Suprapubic skin (tissue), 4 donors: Measurements from ENCODE around the gene KCNMB2. TPM values are rescaled to one million over a fixed set of nuclear protein-coding genes. Genes with fewer than 3 reads are reported as not detected.

Source experiments
- DNase-seq, 2 donors: peaks; one replicate each; pipeline ENCODE4 v3.0.0-alpha.2; 2019; ENCODE audit warnings: low spot score in 2 of 2
- H3K27ac ChIP-seq: fragments of 200-600 bp; sonication (generic); one replicate; pipeline ENCODE4 v1.5.1; 2019
- H3K27me3 ChIP-seq: fragments of 200-600 bp; sonication (generic); one replicate; pipeline ENCODE4 v1.5.1; 2019
- H3K36me3 ChIP-seq: fragments of 200-600 bp; sonication (generic); one replicate; pipeline ENCODE4 v1.5.1; 2019
- H3K4me1 ChIP-seq: fragments of 200-600 bp; sonication (generic); one replicate; pipeline ENCODE4 v1.5.1; 2019
- H3K4me3 ChIP-seq: fragments of 200-600 bp; sonication (generic); one replicate; pipeline ENCODE4 v1.5.1; 2019; ENCODE audit warnings: mild to moderate bottlenecking
- H3K9me3 ChIP-seq: fragments of 200-600 bp; sonication (generic); one replicate; pipeline ENCODE4 v1.5.1; 2019
- EP300 ChIP-seq: sonication (generic); formaldehyde crosslinking; IDR thresholded peaks from one replicate; pipeline ENCODE4 v1.6.1; 2017; ENCODE audit warnings: antibody characterized with exemption
- POLR2A ChIP-seq, 2 donors: fragments of 450-650 bp; IDR thresholded peaks; one replicate each; pipeline ENCODE4 v1.6.1; 2017; ENCODE audit warnings: antibody characterized with exemption in 2 of 2, mild to moderate bottlenecking in 2 of 2, moderate library complexity in 2 of 2
- POLR2AphosphoS5 ChIP-seq, 3 donors: sonication (generic); formaldehyde crosslinking; IDR thresholded peaks; one replicate each; pipeline ENCODE4 v1.6.1; 2017; ENCODE audit warnings: antibody characterized with exemption in 3 of 3
- WGBS: methylation state at CpG from one replicate; pipeline ENCODE4 v1.1.5; 2018; 5-methylcytosine and 5-hydroxymethylcytosine counted together
- total RNA-seq, 4 donors: library from RNA; depleted of rRNA; stranded (reverse); fragments of >200 nt; gene quantifications; one replicate each; pipeline ENCODE4 v1.1.0, GENCODE V29; 2016
- TF ChIP-seq, protein P1 (sequence below), 2 donors: fragments of 200-600 bp in 1 of 2; fragments of 450-650 bp in 1 of 2; sonication (generic) in 1 of 2; IDR thresholded peaks; one replicate each; pipeline ENCODE4 v1.5.1; 2016 to 2019; ENCODE audit warnings: antibody characterized with exemption in 2 of 2, mild to moderate bottlenecking in 1 of 2, moderate library complexity in 1 of 2

The KCNMB2 gene
- under 1 TPM in 1 of 4 donors, not detected in 3; 0.42 TPM for total RNA-seq

DNA sequence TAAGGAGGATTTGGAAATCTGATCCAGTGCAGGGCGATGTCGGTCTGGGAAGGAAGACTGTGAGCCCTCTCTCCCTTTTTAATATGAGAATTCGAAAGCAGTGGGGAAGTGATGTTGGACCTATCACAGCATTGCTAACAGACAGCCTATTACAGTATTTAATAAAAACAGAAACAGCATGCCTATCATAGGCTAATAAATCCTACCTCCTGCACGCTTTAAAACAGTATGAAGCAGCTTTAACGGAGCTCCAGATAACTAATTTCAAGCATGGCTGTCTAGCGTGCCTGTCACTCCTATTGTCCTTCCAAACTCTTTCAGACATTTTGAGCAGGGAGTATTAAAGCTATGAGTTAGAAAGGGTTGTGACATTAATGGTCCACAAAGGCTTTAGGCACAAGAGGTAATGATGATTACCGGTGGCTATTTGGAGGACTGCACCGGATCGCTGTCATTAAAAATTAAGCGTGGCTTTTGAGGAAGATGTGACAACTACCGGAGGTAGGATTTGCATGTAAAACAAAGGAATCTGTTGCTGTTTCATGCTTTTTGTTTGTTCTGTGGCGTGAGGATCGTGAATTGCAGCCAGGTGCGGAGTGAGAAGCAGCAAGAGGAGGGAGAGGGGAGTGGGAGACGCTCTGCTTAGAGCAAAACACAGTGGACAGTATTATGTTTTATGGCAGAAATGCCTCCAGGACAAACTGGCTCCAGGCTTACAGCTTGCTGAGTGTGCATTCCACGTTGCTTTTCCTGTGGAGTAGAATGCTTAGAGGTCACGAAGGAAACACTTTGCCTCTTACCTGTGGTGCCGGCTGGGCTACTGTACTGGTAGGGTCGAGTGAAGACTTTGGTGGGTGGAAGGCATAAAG lies at the start of gene KCNMB2:
TSS of gene KCNMB2 (plus strand) at position 226 of the 869 bp plus-strand sequence.
- Histone ChIP-seq H3K4me3 (peak within 1 kb of the TSS; percentile 45), H3K9me3 (no peaks in the 10 kb centered on the region), H3K36me3 (no peaks in the 10 kb centered on the region), H3K4me1 (peaks cover 14% of the 10 kb centered on the region), H3K27ac (no peak within 1 kb of the TSS), H3K27me3 (peaks cover 7% of the 10 kb centered on the region)
- WGBS: 8% methylated on average over 19 of the region's 19 CpGs
- no peak for DNase-seq
- no peak for TF ChIP-seq POLR2AphosphoS5 (IDR thresholded peaks at IDR 0.05)
- no peak for TF ChIP-seq POLR2A (IDR thresholded peaks at IDR 0.05)
- no peak for TF ChIP-seq EP300
- TF ChIP-seq, protein P1, sequence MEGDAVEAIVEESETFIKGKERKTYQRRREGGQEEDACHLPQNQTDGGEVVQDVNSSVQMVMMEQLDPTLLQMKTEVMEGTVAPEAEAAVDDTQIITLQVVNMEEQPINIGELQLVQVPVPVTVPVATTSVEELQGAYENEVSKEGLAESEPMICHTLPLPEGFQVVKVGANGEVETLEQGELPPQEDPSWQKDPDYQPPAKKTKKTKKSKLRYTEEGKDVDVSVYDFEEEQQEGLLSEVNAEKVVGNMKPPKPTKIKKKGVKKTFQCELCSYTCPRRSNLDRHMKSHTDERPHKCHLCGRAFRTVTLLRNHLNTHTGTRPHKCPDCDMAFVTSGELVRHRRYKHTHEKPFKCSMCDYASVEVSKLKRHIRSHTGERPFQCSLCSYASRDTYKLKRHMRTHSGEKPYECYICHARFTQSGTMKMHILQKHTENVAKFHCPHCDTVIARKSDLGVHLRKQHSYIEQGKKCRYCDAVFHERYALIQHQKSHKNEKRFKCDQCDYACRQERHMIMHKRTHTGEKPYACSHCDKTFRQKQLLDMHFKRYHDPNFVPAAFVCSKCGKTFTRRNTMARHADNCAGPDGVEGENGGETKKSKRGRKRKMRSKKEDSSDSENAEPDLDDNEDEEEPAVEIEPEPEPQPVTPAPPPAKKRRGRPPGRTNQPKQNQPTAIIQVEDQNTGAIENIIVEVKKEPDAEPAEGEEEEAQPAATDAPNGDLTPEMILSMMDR (IDR thresholded peaks at IDR 0.05): no peak

DNA sequence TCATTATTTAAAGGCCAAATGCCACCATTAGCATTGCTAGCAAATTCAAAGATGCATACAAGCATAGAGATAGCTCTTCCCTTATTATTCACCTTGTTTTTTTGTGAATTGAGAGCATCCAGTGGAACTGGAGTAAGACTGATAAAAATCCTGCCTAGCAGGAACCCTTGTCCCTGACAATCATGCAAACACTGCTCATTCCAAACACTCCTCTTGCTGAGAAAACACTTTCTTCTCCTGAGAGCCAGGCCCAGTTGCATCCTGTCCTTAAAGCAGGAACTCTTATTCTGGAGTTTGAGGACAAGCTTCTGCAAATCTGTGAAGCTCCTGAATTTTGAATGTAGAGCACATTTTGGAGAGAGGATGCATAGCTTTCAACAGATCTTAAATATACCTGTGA lies 49.3 kb upstream of the KCNMB2 start:
- H3K9me3 ChIP-seq: no peaks in the 10 kb centered on the region
- TF ChIP-seq, protein P1 (IDR thresholded peaks at IDR 0.05): no peak
- H3K36me3 ChIP-seq: no peaks in the 10 kb centered on the region
- DNase-seq: no peak
- H3K27me3 ChIP-seq: no peaks in the 10 kb centered on the region
- H3K4me1 ChIP-seq: no peaks in the 10 kb centered on the region
- H3K4me3 ChIP-seq: no peak overlapping the region
- no peak overlapping the region for H3K27ac ChIP-seq

DNA sequence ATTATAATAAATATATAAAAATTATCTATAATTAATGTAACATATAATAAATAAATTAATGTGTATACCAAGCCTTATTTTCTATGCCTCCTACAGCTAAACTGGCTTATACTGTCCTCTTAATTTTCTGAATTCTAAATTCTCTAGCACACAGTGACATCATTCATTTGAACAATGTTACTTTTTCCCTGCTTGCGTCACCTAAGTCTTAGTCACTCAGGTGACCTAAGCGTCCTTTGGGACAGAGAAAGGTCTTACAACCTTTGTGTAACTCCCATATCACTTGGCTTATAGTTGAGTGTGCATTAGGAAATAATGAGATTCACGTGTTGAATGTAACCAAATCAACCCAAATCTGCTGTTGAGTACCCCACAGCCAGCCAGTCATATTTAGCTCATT lies 48.5 kb upstream of the KCNMB2 start:
- DNase-seq: no peak
- Histone ChIP-seq H3K36me3 (no peaks in the 10 kb centered on the region), H3K4me3 (no peak overlapping the region), H3K4me1 (no peaks in the 10 kb centered on the region), H3K27ac (no peak overlapping the region), H3K9me3 (no peaks in the 10 kb centered on the region), H3K27me3 (no peaks in the 10 kb centered on the region)
- TF ChIP-seq, protein P1 (IDR thresholded peaks at IDR 0.05): no peak
- TF ChIP-seq EP300 (no peak), POLR2AphosphoS5 (IDR thresholded peaks at IDR 0.05) (no peak), POLR2A (IDR thresholded peaks at IDR 0.05) (no peak)
- 89% methylated on average over 3 of the region's 3 CpGs for WGBS

DNA sequence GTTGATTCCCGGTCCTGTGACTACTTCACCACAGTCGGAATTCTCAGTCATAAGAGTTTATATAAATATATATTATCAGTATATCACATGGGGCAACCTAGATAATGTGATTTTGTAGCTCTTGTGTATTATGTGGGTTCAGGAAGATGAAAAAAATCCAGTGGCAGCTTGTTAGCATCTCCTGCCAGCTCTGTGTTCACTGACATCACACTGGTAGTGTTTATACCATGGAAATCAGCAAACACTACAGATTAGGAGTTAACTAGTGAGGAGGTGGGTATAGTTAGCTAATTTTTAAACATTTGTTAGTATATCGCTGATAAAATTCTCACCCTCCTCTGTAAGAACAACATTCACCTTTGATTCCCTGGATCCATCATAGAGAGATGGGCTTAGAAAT lies 44.5 kb upstream of the KCNMB2 start:
- no peak for DNase-seq
- H3K27ac ChIP-seq: no peak overlapping the region
- H3K4me1 ChIP-seq: no peaks in the 10 kb centered on the region
- no peaks in the 10 kb centered on the region for H3K36me3 ChIP-seq
- TF ChIP-seq POLR2A (IDR thresholded peaks at IDR 0.05) (no peak), POLR2AphosphoS5 (IDR thresholded peaks at IDR 0.05) (no peak), EP300 (no peak)
- TF ChIP-seq, protein P1 (IDR thresholded peaks at IDR 0.05): no peak
- H3K4me3 ChIP-seq: no peak overlapping the region
- 89% methylated on average over 3 of the region's 3 CpGs for WGBS
- H3K27me3 ChIP-seq: no peaks in the 10 kb centered on the region
- H3K9me3 ChIP-seq: no peaks in the 10 kb centered on the region

DNA sequence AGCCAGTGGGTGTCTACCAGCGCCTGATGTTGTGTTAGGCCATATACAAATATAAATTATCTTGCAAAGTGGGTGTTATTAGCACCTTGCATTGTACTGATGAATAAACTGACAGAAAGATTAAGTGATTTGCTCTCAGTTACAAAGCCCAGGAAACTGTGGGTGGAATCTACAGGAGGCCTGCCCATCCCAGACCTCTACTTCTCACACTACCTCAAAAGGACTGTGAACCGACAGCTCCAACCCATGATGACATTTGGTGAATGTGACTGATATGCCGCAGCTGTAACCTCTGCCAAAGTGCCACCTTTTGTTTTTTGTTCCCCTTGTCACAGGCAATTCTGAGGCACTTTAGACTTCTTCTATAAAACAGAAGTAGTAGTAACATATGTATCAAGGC lies 43.7 kb upstream of the KCNMB2 start:
- Histone ChIP-seq H3K4me3 (no peak overlapping the region), H3K27me3 (no peaks in the 10 kb centered on the region), H3K4me1 (no peaks in the 10 kb centered on the region), H3K9me3 (no peaks in the 10 kb centered on the region), H3K36me3 (no peaks in the 10 kb centered on the region), H3K27ac (no peak overlapping the region)
- 70% methylated on average over 3 of the region's 3 CpGs for WGBS
- DNase-seq: no peak
- TF ChIP-seq, protein P1 (IDR thresholded peaks at IDR 0.05): no peak
- TF ChIP-seq POLR2A (IDR thresholded peaks at IDR 0.05) (no peak), EP300 (no peak), POLR2AphosphoS5 (IDR thresholded peaks at IDR 0.05) (no peak)
